GM23338 (cell line): ENCODE results near the gene VEGFA. TPM values are rescaled to one million over a fixed set of nuclear protein-coding genes. Genes with fewer than 3 reads are reported as not detected.

Experiments used
- ATAC-seq: fragments of 200-7000 bp; cut with Tn5 transposase; 3 replicates; pipeline ENCODE4 v1.9.1; 2020
- DNase-seq: peaks from one replicate; pipeline ENCODE4 v3.0.0-alpha.2; 2015; ENCODE audit warnings: low spot score
- H2AFZ ChIP-seq: fragments of 200-600 bp; sonication (generic); 2 replicates; pipeline ENCODE4 v1.8.0; 2016; ENCODE audit warnings: antibody characterized with exemption, mild to moderate bottlenecking, moderate library complexity
- H3F3A ChIP-seq: fragments of 200-600 bp; sonication (generic); replicated peaks from 2 replicates; pipeline ENCODE4 v1.8.0; 2017; ENCODE audit warnings: antibody characterized with exemption, mixed run types, low read depth
- H3K27ac ChIP-seq: fragments of 200-600 bp; sonication (generic); 2 replicates; pipeline ENCODE4 v1.6.1; 2016; ENCODE audit warnings: low read depth
- H3K27me3 ChIP-seq: fragments of 200-600 bp; sonication (generic); 2 replicates; pipeline ENCODE4 v1.8.0; 2016; ENCODE audit warnings: mild to moderate bottlenecking, mixed run types, moderate library complexity; ENCODE audit not compliant: insufficient read depth
- H3K36me3 ChIP-seq: fragments of 200-600 bp; sonication (generic); 2 replicates; pipeline ENCODE4 v1.8.0; 2016; ENCODE audit warnings: mild to moderate bottlenecking; ENCODE audit not compliant: insufficient read depth
- H3K4me1 ChIP-seq: fragments of 200-600 bp; sonication (generic); 2 replicates; pipeline ENCODE4 v1.8.0; 2016; ENCODE audit warnings: mild to moderate bottlenecking, moderate library complexity; ENCODE audit not compliant: insufficient read depth
- H3K4me2 ChIP-seq: fragments of 200-600 bp; sonication (generic); 2 replicates; pipeline ENCODE4 v1.7.1; 2017; ENCODE audit warnings: mixed run types
- H3K4me3 ChIP-seq: fragments of 200-600 bp; sonication (generic); 2 replicates; pipeline ENCODE4 v1.6.1; 2016; ENCODE audit warnings: mixed run types
- H3K79me2 ChIP-seq: fragments of 200-600 bp; sonication (generic); replicated peaks from 2 replicates; pipeline ENCODE4 v1.8.0; 2017; ENCODE audit warnings: mild to moderate bottlenecking; ENCODE audit not compliant: insufficient read depth
- H3K9me2 ChIP-seq: fragments of 200-600 bp; sonication (generic); 2 replicates; pipeline ENCODE4 v1.8.0; 2017; ENCODE audit not compliant: insufficient read depth
- H4K20me1 ChIP-seq: fragments of 200-600 bp; sonication (generic); replicated peaks from 2 replicates; pipeline ENCODE4 v1.8.0; 2017; ENCODE audit warnings: mild to moderate bottlenecking; ENCODE audit not compliant: insufficient read depth
- H3K27ac Mint-ChIP-seq: 2 replicates; pipeline ENCODE4 v1.8.0; 2020; ENCODE audit warnings: inconsistent platforms, mild to moderate bottlenecking, moderate library complexity, mixed read lengths
- H3K27me3 Mint-ChIP-seq: 3 replicates; pipeline ENCODE4 v1.8.0; 2022; ENCODE audit warnings: low read depth, mild to moderate bottlenecking, moderate library complexity, mixed read lengths, inconsistent platforms; ENCODE audit not compliant: insufficient read depth, poor library complexity
- H3K36me3 Mint-ChIP-seq: 3 replicates; pipeline ENCODE4 v1.8.0; 2021; ENCODE audit warnings: low read depth, mild to moderate bottlenecking, inconsistent platforms, moderate library complexity, mixed read lengths
- H3K4me1 Mint-ChIP-seq: 3 replicates; pipeline ENCODE4 v1.8.0; 2020; ENCODE audit warnings: mild to moderate bottlenecking, inconsistent platforms, mixed read lengths
- H3K4me3 Mint-ChIP-seq: 3 replicates; pipeline ENCODE4 v1.8.0; 2021; ENCODE audit warnings: moderate library complexity, mild to moderate bottlenecking, inconsistent platforms, mixed read lengths
- H3K9me3 Mint-ChIP-seq: 3 replicates; pipeline ENCODE4 v1.8.0; 2020; ENCODE audit warnings: moderate library complexity, mild to moderate bottlenecking, inconsistent platforms, mixed read lengths
- CREB1 ChIP-seq: fragments of 250-450 bp; sonication (Bioruptor Pico); IDR thresholded peaks from 2 replicates; pipeline ENCODE4 v1.5.0; 2020; ENCODE audit warnings: low read depth, mild to moderate bottlenecking, moderate library complexity
- CTCF ChIP-seq, 2 experiments: fragments of 200-600 bp in 1 of 2; sonication (generic) in 1 of 2; conservative IDR thresholded peaks; 2 replicates each; pipeline versions ENCODE4 v1.5.1 to v1.6.1; 2016 to 2017; ENCODE audit warnings: antibody characterized with exemption in 2 of 2, low read depth in 2 of 2, mild to moderate bottlenecking in 2 of 2, moderate library complexity in 1 of 2
- EZH2 ChIP-seq: fragments of 200-600 bp; sonication (generic); IDR thresholded peaks from one replicate; pipeline ENCODE4 v1.8.0; 2017; ENCODE audit warnings: antibody characterized with exemption, mild to moderate bottlenecking, low read depth; ENCODE audit not compliant: unreplicated experiment
- EZH2phosphoT487 ChIP-seq: fragments of 200-600 bp; sonication (generic); IDR thresholded peaks from one replicate; pipeline ENCODE4 v1.8.1; 2018; ENCODE audit warnings: antibody characterized with exemption; ENCODE audit not compliant: unreplicated experiment
- JUNB ChIP-seq: IDR thresholded peaks from one replicate; pipeline ENCODE4 v1.6.1; 2016; ENCODE audit warnings: antibody characterized with exemption; ENCODE audit not compliant: unreplicated experiment
- NANOG ChIP-seq: IDR thresholded peaks from 2 replicates; pipeline ENCODE4 v1.6.1; 2016; ENCODE audit warnings: antibody characterized with exemption, borderline replicate concordance
- STAT1 ChIP-seq: IDR thresholded peaks from one replicate; pipeline ENCODE4 v1.6.1; 2016; ENCODE audit warnings: antibody characterized with exemption; ENCODE audit not compliant: unreplicated experiment
- ZNF114 ChIP-seq: fragments of 250-450 bp; sonication (Bioruptor Pico); IDR thresholded peaks from 2 replicates; pipeline ENCODE4 v1.5.0; 2020; ENCODE audit warnings: mild to moderate bottlenecking, moderate library complexity
- ZNF331 ChIP-seq: fragments of 250-450 bp; sonication (Bioruptor Pico); IDR thresholded peaks from 2 replicates; pipeline ENCODE4 v1.5.0; 2020; ENCODE audit warnings: low read depth, mild to moderate bottlenecking, moderate library complexity
- ZNF462 ChIP-seq: fragments of 250-450 bp; sonication (Bioruptor Pico); IDR thresholded peaks from 2 replicates; pipeline ENCODE4 v1.5.0; 2020; ENCODE audit warnings: mild to moderate bottlenecking, moderate library complexity
- polyA plus RNA-seq: library from polyadenylated mRNA; unstranded; fragments of >200 nt; fragmentation: Nextera tagmentation; extraction: Ambion mirVana; gene quantifications from 2 replicates; pipeline ENCODE4 v1.2.1, GENCODE V29; 2016
- total RNA-seq: library from RNA; depleted of rRNA; stranded (reverse); fragments of >200 nt; shearing (Covaris generic); gene quantifications from 2 replicates; pipeline ENCODE4 v1.2.3, GENCODE V29; 2014
- TF ChIP-seq, protein P1 (sequence below): IDR thresholded peaks from 2 replicates; pipeline ENCODE4 v1.6.1; 2016; ENCODE audit warnings: antibody characterized with exemption

Gene VEGFA
- total and polyA plus RNA-seq, 2 experiments from 2014 or later, result 10.9 to 61.1 TPM

DNA sequence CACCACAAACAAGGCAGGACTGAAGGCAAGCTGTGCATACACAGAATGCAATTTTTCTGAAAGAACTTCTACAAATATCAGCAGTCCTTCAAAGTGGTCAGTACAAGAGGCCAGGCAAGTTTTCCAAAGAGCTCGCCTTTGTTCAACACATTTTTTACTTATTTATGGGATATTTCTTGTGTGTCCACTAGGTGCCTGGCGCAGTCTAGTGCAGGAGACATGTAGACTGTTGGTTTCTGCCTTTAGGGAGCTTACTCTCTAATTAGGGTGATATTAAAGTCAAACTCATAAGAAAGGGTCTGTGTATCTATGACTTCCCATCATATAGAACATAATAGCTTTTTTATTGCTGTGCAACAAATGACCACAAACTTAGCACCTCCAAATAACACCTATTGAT lies 21.2 kb upstream of the VEGFA start (continued):
- no peak for TF ChIP-seq JUNB
- TF ChIP-seq, protein P1, sequence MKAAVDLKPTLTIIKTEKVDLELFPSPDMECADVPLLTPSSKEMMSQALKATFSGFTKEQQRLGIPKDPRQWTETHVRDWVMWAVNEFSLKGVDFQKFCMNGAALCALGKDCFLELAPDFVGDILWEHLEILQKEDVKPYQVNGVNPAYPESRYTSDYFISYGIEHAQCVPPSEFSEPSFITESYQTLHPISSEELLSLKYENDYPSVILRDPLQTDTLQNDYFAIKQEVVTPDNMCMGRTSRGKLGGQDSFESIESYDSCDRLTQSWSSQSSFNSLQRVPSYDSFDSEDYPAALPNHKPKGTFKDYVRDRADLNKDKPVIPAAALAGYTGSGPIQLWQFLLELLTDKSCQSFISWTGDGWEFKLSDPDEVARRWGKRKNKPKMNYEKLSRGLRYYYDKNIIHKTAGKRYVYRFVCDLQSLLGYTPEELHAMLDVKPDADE, result no peak
- no peak for TF ChIP-seq CTCF (conservative IDR thresholded peaks at IDR 0.05; ENCODE audit: low read depth in 2 of 2)
- no peak for TF ChIP-seq ZNF114 (CRISPR knock-in tag)
- no peak for TF ChIP-seq NANOG
- no peak for TF ChIP-seq CREB1 (CRISPR knock-in tag)
- no peak for TF ChIP-seq EZH2

DNA sequence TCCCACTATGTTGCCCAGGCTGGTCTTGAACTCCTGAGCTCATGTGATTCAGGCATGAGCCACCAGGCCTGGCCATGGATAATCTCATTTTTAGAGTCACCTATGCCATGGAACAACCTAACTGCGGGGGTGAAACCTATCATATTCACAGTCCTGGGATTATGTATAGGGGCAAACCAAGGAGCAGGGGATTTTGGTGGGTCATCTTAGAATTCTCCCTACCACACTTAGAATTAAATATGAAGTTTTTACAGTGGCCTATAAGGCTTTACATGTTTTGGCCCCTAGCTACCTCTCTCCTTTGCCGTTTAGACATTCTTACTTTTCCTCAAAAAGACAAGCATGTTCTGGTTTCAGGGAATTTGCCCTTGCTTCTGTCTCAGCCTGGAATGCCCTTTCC lies 20.6 kb upstream of the VEGFA start:
- Mint-ChIP-seq H3K27ac (no peak overlapping the region; the same call in 1 of the 2 replicates), H3K4me1 (peaks cover 24% of the 10 kb centered on the region), H3K27me3 (peaks cover 3% of the 10 kb centered on the region), H3K4me3 (no peak overlapping the region), H3K9me3 (no peaks in the 10 kb centered on the region), H3K36me3 (no peaks in the 10 kb centered on the region)
- H3K4me3 ChIP-seq, result no peak overlapping the region
- H4K20me1 ChIP-seq, result no peaks in the 10 kb centered on the region
- H3K9me2 ChIP-seq, result no peaks in the 10 kb centered on the region; the same call in 1 of the 2 replicates
- no peak for DNase-seq
- H3F3A ChIP-seq, result no peaks in the 10 kb centered on the region
- H2AFZ ChIP-seq, result no peak overlapping the region
- H3K4me1 ChIP-seq, result no peaks in the 10 kb centered on the region
- H3K27ac ChIP-seq, result no peak overlapping the region
- H3K79me2 ChIP-seq, result no peaks in the 10 kb centered on the region
- ATAC-seq, result no peak
- H3K27me3 ChIP-seq, result no peaks in the 10 kb centered on the region
- H3K4me2 ChIP-seq, result no peak overlapping the region
- no peaks in the 10 kb centered on the region for H3K36me3 ChIP-seq
- TF ChIP-seq STAT1, result no peak
- TF ChIP-seq EZH2phosphoT487, result no peak
- no peak for TF ChIP-seq ZNF462
- no peak for TF ChIP-seq EZH2
- no peak for TF ChIP-seq CREB1 (CRISPR knock-in tag)
- TF ChIP-seq, protein P1, result no peak
- no peak for TF ChIP-seq ZNF114 (CRISPR knock-in tag)
- no peak for TF ChIP-seq NANOG
- TF ChIP-seq ZNF331 (CRISPR knock-in tag), result no peak
